OCI-LY3 (cell line): ENCODE measurements around the gene IL3.

ENCODE experiments used
- H2AFZ ChIP-seq: fragments of 200-600, 300-600 bp; shearing (Covaris generic); 2 replicates; pipeline ENCODE4 v1.6.0; 2014; ENCODE audit warnings: antibody characterized with exemption, low read depth, low read length
- H3K27ac ChIP-seq: fragments of 200-600, 300-600 bp; sonication (generic); 2 replicates; pipeline ENCODE4 v1.5.1; 2014; ENCODE audit warnings: mild to moderate bottlenecking, low read length, moderate library complexity, mixed read lengths
- H3K27me3 ChIP-seq: fragments of 200-600, 300-600 bp; sonication (generic); 2 replicates; pipeline ENCODE4 v1.6.1; 2014; ENCODE audit warnings: low read depth, low read length, mixed read lengths
- H3K36me3 ChIP-seq: fragments of 200-600, 300-600 bp; sonication (generic); replicated peaks from 2 replicates; pipeline ENCODE3; 2014; ENCODE audit warnings: low read depth, low read length, mixed read lengths
- H3K4me1 ChIP-seq: fragments of 300-600, 200-600 bp; sonication (generic); 2 replicates; pipeline ENCODE4 v1.6.1; 2014; ENCODE audit warnings: low read length, mixed read lengths
- H3K4me2 ChIP-seq: fragments of 200-600, 300-600 bp; sonication (generic); 2 replicates; pipeline ENCODE4 v1.6.1; 2014; ENCODE audit warnings: low read length, mixed read lengths
- H3K4me3 ChIP-seq: fragments of 300-600, 200-600 bp; sonication (generic); 2 replicates; pipeline ENCODE4 v1.5.1; 2014; ENCODE audit warnings: antibody characterized with exemption, mild to moderate bottlenecking, low read length, moderate library complexity
- H3K79me2 ChIP-seq: fragments of 300-600, 200-600 bp; shearing (Covaris generic); 2 replicates; pipeline ENCODE4 v1.6.1; 2014; ENCODE audit warnings: mild to moderate bottlenecking, low read length, mixed read lengths
- H3K9ac ChIP-seq: fragments of 300-600, 200-600 bp; shearing (Covaris generic); 2 replicates; pipeline ENCODE4 v1.6.0; 2014; ENCODE audit warnings: mild to moderate bottlenecking, low read length, moderate library complexity
- H3K9me3 ChIP-seq: fragments of 200-600, 300-600 bp; shearing (Covaris generic); 2 replicates; pipeline ENCODE4 v1.6.1; 2014; ENCODE audit warnings: low read length, mixed read lengths; ENCODE audit not compliant: insufficient read depth
- H4K20me1 ChIP-seq: fragments of 200-600, 300-600 bp; sonication (generic); 2 replicates; pipeline ENCODE4 v1.6.1; 2016; ENCODE audit warnings: low read length, mixed read lengths; ENCODE audit not compliant: insufficient read depth
- EZH2phosphoT487 ChIP-seq: fragments of 200-600 bp; shearing (Covaris generic); IDR thresholded peaks from 2 replicates; pipeline ENCODE4 v1.6.1; 2018; ENCODE audit warnings: antibody characterized with exemption, mixed run types, low read depth
- TF ChIP-seq, protein P1 (sequence below): fragments of 200-600, 300-600 bp; sonication (generic); IDR thresholded peaks from 2 replicates; pipeline ENCODE4 v1.5.1; 2014; ENCODE audit warnings: antibody characterized with exemption, low read length, low read depth

IL3 gene

GRCh38 chr5:132058646-132059042, 1.8 kb upstream of the IL3 start:
- no peaks in the 10 kb centered on the region for H3K79me2 ChIP-seq
- H3K9ac ChIP-seq: no peak overlapping the region
- TF ChIP-seq, protein P1, sequence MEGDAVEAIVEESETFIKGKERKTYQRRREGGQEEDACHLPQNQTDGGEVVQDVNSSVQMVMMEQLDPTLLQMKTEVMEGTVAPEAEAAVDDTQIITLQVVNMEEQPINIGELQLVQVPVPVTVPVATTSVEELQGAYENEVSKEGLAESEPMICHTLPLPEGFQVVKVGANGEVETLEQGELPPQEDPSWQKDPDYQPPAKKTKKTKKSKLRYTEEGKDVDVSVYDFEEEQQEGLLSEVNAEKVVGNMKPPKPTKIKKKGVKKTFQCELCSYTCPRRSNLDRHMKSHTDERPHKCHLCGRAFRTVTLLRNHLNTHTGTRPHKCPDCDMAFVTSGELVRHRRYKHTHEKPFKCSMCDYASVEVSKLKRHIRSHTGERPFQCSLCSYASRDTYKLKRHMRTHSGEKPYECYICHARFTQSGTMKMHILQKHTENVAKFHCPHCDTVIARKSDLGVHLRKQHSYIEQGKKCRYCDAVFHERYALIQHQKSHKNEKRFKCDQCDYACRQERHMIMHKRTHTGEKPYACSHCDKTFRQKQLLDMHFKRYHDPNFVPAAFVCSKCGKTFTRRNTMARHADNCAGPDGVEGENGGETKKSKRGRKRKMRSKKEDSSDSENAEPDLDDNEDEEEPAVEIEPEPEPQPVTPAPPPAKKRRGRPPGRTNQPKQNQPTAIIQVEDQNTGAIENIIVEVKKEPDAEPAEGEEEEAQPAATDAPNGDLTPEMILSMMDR: no peak
- no peak for TF ChIP-seq EZH2phosphoT487
- no peaks in the 10 kb centered on the region for H3K36me3 ChIP-seq
- H4K20me1 ChIP-seq: no peaks in the 10 kb centered on the region
- H3K4me2 ChIP-seq: no peak overlapping the region
- H3K27me3 ChIP-seq: no peaks in the 10 kb centered on the region
- H3K4me1 ChIP-seq: no peaks in the 10 kb centered on the region
- H2AFZ ChIP-seq: no peak overlapping the region
- H3K4me3 ChIP-seq: no peak overlapping the region
- no peak overlapping the region for H3K27ac ChIP-seq
- no peaks in the 10 kb centered on the region for H3K9me3 ChIP-seq

GRCh38 chr5:132059043-132059695, 1.3 kb upstream of the IL3 start:
- Histone ChIP-seq H3K79me2 (no peaks in the 10 kb centered on the region), H4K20me1 (no peaks in the 10 kb centered on the region), H3K4me2 (no peak overlapping the region), H3K9me3 (no peaks in the 10 kb centered on the region), H2AFZ (no peak overlapping the region), H3K4me1 (no peaks in the 10 kb centered on the region), H3K9ac (no peak overlapping the region), H3K27ac (no peak overlapping the region), H3K36me3 (no peaks in the 10 kb centered on the region), H3K4me3 (no peak overlapping the region), H3K27me3 (no peaks in the 10 kb centered on the region)
- TF ChIP-seq, protein P1: no peak
- TF ChIP-seq EZH2phosphoT487: no peak

GRCh38 chr5:132059696-132060500, 557 bp upstream of the IL3 start:
- Histone ChIP-seq H3K4me2 (no peak overlapping the region), H2AFZ (no peak overlapping the region), H4K20me1 (no peaks in the 10 kb centered on the region), H3K27me3 (no peaks in the 10 kb centered on the region), H3K9ac (no peak overlapping the region), H3K79me2 (no peaks in the 10 kb centered on the region), H3K27ac (no peak overlapping the region), H3K9me3 (no peaks in the 10 kb centered on the region), H3K4me3 (no peak overlapping the region), H3K4me1 (peaks cover 2% of the 10 kb centered on the region; the same call in 1 of the 2 replicates), H3K36me3 (no peaks in the 10 kb centered on the region)
- TF ChIP-seq, protein P1: no peak
- TF ChIP-seq EZH2phosphoT487: no peak

- H4K20me1 ChIP-seq: no peaks in the 10 kb centered on the region
- no peaks in the 10 kb centered on the region for H3K9me3 ChIP-seq
- no peaks in the 10 kb centered on the region for H3K79me2 ChIP-seq
- H3K9ac ChIP-seq: no peak overlapping the region
- H3K27ac ChIP-seq: no peak overlapping the region
- no peak overlapping the region for H2AFZ ChIP-seq
- H3K4me3 ChIP-seq: no peak overlapping the region
- no peaks in the 10 kb centered on the region for H3K36me3 ChIP-seq
- H3K4me1 ChIP-seq: peaks cover 5% of the 10 kb centered on the region; the same call in 1 of the 2 replicates
- no peak overlapping the region for H3K4me2 ChIP-seq
- TF ChIP-seq, protein P1: peak; percentile 78
- TF ChIP-seq EZH2phosphoT487: no peak
- no peaks in the 10 kb centered on the region for H3K27me3 ChIP-seq
Measured at GRCh38 chr5:132063090-132063911, 2.8 kb downstream of the IL3 start.
